IPS-NIHi7 (cell line): ENCODE measurements around the gene KCTD2.
"Not testable (repeated sequence)": the region's sequence is repeated elsewhere in the genome, so short reads cannot be mapped to it uniquely, and the experiment has no call there.

Experiments
- DNase-seq: peaks from one replicate; pipeline ENCODE4 v3.0.0; 2012; ENCODE audit warnings: mixed read lengths; ENCODE audit errors: extremely low spot score

Gene KCTD2

GRCh38 chr17:75020331-75021110 lies 26.5 kb upstream of the KCTD2 start:
- DNase-seq: no peak

GRCh38 chr17:75024686-75025397 lies 22.2 kb upstream of the KCTD2 start:
- no peak for DNase-seq

GRCh38 chr17:75025398-75025734 lies 21.7 kb upstream of the KCTD2 start:
- DNase-seq: not testable (repeated sequence)

DNA sequence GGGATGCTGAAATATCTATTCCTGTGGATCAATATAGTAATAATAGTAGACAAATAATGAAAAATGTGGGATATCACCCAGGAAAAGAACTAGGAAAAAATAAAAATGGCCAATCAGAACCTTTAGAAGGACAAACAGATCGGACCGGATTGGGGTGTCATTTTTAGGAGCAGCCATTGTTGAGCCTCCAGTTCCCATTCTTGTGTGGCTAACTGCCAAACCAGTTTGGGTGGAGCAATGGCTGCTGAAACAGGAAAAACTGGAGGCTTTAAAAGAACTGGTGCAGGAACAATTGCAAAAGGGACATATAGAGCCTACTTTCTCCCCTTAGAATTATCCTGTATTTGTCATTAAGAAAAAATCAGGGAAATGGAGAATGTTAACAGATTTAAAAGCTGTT lies 20.4 kb upstream of the KCTD2 start:
- not testable (repeated sequence) for DNase-seq

DNA sequence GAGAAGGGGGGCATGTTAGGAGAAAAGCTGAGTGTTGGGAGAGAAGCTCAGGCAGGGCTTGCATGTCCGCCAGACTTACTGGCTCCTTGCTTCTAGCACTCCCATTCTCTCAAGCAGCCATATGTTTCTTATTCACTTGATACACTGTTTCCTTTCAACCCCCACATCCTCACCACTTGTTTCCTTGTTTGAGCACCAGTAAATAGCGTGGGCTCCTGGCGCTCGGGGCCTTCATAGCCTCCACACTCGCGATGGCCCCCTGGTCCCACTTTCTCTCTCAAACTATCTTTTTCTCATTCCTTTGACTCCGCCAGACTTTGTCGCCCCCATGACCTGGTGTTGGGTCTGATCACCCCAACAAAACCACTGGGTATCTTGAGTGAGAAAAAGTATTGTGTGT lies 16.9 kb upstream of the KCTD2 start:
- no peak for DNase-seq

DNA sequence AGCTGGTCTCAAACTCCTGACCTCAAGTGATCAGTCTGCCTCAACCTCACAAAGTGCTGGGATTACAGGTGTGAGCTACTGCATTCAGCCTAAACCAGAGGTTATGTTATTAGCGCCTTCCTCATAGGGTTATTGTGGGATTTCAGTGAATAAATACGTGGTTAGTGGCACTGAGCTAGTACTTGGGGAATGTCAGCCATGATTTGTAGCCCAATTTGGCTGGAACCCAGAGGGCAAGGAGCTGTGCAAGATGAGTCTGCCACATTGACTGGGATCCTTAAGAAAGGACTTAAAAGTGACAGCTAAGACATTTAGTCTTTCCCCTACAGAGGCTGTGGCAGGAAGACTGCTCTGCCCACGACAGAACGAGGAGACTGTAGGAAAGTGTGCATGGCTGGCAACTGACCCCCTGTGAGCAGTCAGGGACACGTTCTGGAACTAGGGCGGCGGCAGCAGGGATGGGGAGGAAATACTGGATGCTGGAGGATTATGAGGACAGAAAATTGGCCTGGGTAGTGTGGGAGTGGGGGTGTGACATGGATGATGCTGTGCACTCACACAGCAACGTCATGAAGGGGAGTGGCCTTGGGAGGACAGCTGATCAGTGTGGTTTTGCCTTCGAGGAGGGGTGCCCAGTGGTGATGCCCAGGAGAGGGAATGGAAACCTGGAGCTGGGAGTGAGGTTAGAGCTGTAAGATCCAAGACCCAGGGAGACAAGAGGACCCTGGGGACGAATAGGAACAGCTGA lies 14.9 kb upstream of the KCTD2 start:
- no peak for DNase-seq

DNA sequence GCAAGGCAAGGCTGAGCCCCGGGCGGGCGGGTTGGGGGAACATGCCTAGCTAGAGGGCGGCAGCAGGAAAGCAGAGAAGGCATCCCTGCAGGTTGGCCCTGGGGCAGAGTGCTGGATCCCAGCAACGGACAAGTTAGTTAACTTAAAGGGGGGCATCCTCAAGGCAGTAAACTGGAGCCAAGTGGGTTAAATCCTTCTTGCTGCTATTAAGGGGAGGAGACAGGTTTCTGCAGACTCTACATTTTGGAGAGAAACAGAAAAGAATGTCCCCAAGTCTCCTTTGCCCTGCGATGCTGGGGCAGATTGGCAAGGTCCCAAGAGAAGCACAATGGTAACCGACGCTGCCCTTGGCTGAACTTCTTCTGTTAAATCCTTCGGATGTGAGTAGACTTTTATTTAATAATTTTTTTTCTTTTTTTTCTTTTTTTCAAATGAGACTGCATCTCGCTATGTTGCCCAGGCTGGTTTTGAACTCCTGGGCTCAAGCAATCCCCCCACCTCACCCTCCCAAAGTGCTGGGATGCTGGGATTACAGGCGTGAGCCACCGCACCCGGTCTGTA lies 14.2 kb upstream of the KCTD2 start:
- DNase-seq: no peak

GRCh38 chr17:75033346-75034235 lies 13.4 kb upstream of the KCTD2 start:
- DNase-seq: peak; percentile 84

- DNase-seq: peak; percentile 63
Observed at GRCh38 chr17:75034236-75034908, 12.7 kb upstream of the KCTD2 start.

DNA sequence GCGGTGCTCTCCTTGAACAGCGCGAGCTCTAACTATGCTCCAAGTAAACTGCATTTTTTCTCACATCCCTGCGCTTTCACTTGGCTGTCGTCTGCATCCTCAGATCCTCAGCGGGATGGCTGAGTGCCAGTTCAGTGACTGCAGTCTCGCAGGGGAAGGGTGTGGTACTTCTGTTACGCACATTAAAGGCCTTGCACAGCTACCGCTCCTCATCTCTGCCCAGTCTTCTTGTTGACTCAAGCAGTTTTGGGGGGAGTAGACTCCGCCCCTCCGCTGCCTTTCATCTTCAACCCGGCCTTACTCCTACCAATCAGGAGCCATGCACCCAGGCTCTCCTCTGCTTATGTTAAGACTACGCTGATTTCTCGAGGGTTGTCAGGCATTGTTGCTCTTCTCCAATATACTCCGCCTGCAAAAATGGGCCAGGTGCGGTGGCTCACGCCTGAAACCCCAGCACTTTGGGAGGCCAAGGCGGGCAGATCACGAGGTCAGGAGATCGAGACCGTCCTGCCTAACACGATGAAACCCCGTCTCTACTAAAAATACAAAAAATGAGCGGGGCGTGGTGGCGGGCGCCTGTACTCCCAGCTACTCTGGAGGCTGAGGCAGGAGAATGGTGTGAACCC lies 10.3 kb upstream of the KCTD2 start:
- no peak for DNase-seq

DNA sequence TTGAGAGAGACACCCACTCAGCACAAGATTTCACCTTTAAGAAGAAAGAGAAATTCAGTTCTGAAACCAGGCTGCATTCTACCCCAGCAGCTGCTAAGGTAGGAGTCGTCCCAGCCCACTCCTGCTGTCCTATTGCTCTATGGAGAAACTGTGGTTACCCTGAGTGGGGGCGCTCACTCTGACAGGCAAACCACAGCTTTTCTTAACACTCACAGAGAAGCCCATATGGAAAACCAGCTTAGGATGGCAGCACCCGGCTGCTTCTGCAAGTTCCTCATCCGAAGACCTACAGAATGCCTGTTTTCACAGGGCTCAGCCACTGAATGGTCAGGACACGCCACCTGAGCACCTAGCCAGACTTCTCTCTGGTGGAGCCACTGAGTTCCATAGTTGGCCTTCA lies 7.8 kb upstream of the KCTD2 start:
- DNase-seq: no peak

- no peak for DNase-seq
Observed at GRCh38 chr17:75041656-75042280, 5.3 kb upstream of the KCTD2 start.

GRCh38 chr17:75043789-75044188 lies 3.2 kb upstream of the KCTD2 start:
- DNase-seq: not testable (repeated sequence)

- no peak for DNase-seq
Observed at GRCh38 chr17:75044716-75045115, 2.3 kb upstream of the KCTD2 start.

GRCh38 chr17:75045946-75046406 lies 1.0 kb upstream of the KCTD2 start:
- DNase-seq: not testable (repeated sequence)

DNA sequence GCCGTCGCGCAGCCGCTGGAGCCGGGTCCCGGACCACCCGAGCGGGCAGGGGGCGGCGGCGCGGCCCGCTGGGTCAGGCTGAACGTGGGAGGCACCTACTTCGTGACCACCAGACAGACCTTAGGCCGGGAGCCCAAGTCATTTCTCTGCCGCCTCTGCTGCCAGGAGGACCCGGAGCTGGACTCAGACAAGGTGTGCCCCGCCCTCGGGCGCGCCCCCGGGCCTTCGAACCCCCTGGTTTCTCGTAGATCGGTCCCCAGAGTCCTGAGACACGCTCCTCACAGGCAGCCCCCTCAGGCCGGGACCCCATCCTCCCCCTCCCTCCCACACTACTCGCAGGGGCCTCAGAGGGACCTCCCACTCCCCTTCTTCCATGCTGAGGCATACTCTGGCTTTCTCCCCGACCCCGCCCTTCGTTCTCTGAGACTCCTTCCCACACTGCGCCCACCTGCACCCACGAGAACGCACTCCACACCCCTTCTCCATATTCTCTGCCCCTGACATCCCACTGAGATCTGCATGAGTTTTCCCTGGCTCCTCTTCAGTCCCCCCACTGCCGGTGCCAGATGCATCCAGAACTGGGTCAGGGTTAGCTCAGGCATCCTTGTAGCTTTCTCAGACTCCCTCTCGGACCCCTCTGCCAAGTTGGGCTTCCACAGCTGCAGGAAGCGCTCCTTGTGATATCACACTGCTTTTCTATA lies 523 bp downstream of the KCTD2 start:
- peak; percentile 16 for DNase-seq

DNA sequence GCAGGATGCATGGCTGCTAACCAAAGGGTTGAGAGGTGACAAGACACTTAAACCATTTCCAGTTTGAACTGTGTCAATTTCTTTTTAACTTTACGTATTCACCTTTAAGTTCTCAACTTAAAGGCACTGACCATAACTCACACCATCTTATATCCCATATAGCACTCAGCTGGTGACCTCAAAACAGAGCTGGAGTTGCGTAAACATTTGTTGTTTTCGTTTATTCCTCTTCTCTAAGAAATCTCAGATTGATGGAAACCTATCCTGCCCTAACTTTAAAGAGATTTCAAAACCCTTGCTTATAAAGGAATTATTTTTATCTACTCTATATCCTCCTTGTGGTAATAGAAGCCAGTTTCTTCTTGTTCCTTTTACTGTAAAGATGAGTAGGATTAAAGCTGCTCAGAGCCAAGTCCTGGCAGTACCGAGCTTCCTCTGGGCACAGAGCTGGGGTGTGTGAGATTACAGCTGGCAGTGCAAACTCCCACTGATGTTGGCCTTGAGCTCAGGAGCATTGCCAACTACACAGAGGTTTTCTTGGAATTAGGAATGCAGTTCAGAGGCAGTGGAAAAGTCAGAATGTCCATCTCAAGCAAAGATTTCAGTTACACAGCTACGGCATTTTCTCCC lies 1.3 kb downstream of the KCTD2 start:
- no peak for DNase-seq

- DNase-seq: no peak
Observed at GRCh38 chr17:75049057-75049456, 2.0 kb downstream of the KCTD2 start.

GRCh38 chr17:75049706-75050105 lies 2.7 kb downstream of the KCTD2 start:
- no peak for DNase-seq
